Vagina (tissue), 2 donors: ENCODE measurements around the gene RPS28.
"Not testable (repeated sequence)": the region's sequence is repeated elsewhere in the genome, so short reads cannot be mapped to it uniquely, and the experiment has no call there.

Experiments used
- CTCF ChIP-seq, 3 experiments: fragments of 450-650 bp in 2 of 3; fragments of 200-600 bp in 1 of 3; sonication (generic) in 1 of 3; IDR thresholded peaks; one replicate each; pipeline ENCODE4 v1.5.1; 2017 to 2019; ENCODE audit warnings: antibody characterized with exemption in 3 of 3, mild to moderate bottlenecking in 2 of 3, moderate library complexity in 2 of 3
- POLR2A ChIP-seq, 2 donors: fragments of 450-650 bp; IDR thresholded peaks; one replicate each; pipeline ENCODE4 v1.6.1; 2017; ENCODE audit warnings: antibody characterized with exemption in 2 of 2, mild to moderate bottlenecking in 2 of 2, moderate library complexity in 2 of 2
- POLR2AphosphoS5 ChIP-seq, 2 donors: sonication (generic); formaldehyde crosslinking; IDR thresholded peaks; one replicate each; pipeline ENCODE4 v1.9.0; 2017; ENCODE audit warnings: antibody characterized with exemption in 2 of 2, mild to moderate bottlenecking in 2 of 2, low read depth in 1 of 2; ENCODE audit not compliant: insufficient read depth in 1 of 2

- not testable (repeated sequence) for TF ChIP-seq CTCF (IDR thresholded peaks at IDR 0.05); POLR2A (IDR thresholded peaks at IDR 0.05); POLR2AphosphoS5 (IDR thresholded peaks at IDR 0.05; ENCODE audit: insufficient read depth in 1 of 2, low read depth in 1 of 2)
Observed at GRCh38 chr19:8352845-8353244, 31.5 kb downstream of the RPS28 start.
